Osteoblast (primary cell): ENCODE data around the gene ZNF335. TPM values are rescaled to one million over a fixed set of nuclear protein-coding genes. Genes with fewer than 3 reads are reported as not detected.

ENCODE experiments used
- DNase-seq: peaks from one replicate; pipeline ENCODE4 v3.0.0; 2011; ENCODE audit warnings: low spot score, mixed read lengths; ENCODE audit not compliant: insufficient read length; ENCODE audit errors: missing footprints
- H2AFZ ChIP-seq: 2 replicates; pipeline ENCODE4 v1.6.0; 2011; ENCODE audit warnings: mild to moderate bottlenecking, low read length
- H3K27ac ChIP-seq: 2 replicates; pipeline ENCODE4 v1.5.1; 2011; ENCODE audit warnings: mild to moderate bottlenecking, low read depth, low read length, moderate library complexity
- H3K27me3 ChIP-seq: 2 replicates; pipeline ENCODE4 v1.6.0; 2012; ENCODE audit warnings: mild to moderate bottlenecking, control low read depth, inconsistent platforms, low read length, moderate library complexity; ENCODE audit not compliant: insufficient read depth
- H3K36me3 ChIP-seq: 2 replicates; pipeline ENCODE4 v1.5.1; 2011; ENCODE audit warnings: mild to moderate bottlenecking, low read length, control low read depth, moderate library complexity; ENCODE audit not compliant: insufficient read depth
- H3K4me1 ChIP-seq: 2 replicates; pipeline ENCODE4 v1.5.1; 2011; ENCODE audit warnings: mild to moderate bottlenecking, low read length, control low read depth, moderate library complexity; ENCODE audit not compliant: insufficient read depth
- H3K4me2 ChIP-seq: 2 replicates; pipeline ENCODE4 v1.6.0; 2011; ENCODE audit warnings: mild to moderate bottlenecking, low read length; ENCODE audit not compliant: insufficient read depth
- H3K4me3 ChIP-seq: fragments of 200-600 bp; sonication (generic); 3 replicates; pipeline ENCODE4 v1.5.1; 2012; ENCODE audit warnings: mild to moderate bottlenecking, low read length, inconsistent platforms; ENCODE audit not compliant: insufficient read depth
- H3K79me2 ChIP-seq: 2 replicates; pipeline ENCODE4 v1.6.0; 2012; ENCODE audit warnings: mild to moderate bottlenecking, low read length, control low read depth, inconsistent platforms; ENCODE audit not compliant: insufficient read depth
- H3K9me3 ChIP-seq: 2 replicates; pipeline ENCODE4 v1.5.1; 2011; ENCODE audit warnings: low read depth, low read length, control low read depth
- H4K20me1 ChIP-seq: 2 replicates; pipeline ENCODE4 v1.6.0; 2012; ENCODE audit warnings: mild to moderate bottlenecking, low read length, control low read depth; ENCODE audit not compliant: insufficient read depth
- total RNA-seq: library from RNA; depleted of rRNA; stranded (reverse); fragments of >200 nt; gene quantifications from 2 replicates; pipeline ENCODE4 v1.2.3, GENCODE V29; 2012
- TF ChIP-seq, protein P1 (sequence below): IDR thresholded peaks from 2 replicates; pipeline ENCODE4 v1.5.1; 2011; ENCODE audit warnings: mild to moderate bottlenecking, low read depth, low read length, moderate library complexity; ENCODE audit errors: extremely low read depth

Gene ZNF335, protein sequence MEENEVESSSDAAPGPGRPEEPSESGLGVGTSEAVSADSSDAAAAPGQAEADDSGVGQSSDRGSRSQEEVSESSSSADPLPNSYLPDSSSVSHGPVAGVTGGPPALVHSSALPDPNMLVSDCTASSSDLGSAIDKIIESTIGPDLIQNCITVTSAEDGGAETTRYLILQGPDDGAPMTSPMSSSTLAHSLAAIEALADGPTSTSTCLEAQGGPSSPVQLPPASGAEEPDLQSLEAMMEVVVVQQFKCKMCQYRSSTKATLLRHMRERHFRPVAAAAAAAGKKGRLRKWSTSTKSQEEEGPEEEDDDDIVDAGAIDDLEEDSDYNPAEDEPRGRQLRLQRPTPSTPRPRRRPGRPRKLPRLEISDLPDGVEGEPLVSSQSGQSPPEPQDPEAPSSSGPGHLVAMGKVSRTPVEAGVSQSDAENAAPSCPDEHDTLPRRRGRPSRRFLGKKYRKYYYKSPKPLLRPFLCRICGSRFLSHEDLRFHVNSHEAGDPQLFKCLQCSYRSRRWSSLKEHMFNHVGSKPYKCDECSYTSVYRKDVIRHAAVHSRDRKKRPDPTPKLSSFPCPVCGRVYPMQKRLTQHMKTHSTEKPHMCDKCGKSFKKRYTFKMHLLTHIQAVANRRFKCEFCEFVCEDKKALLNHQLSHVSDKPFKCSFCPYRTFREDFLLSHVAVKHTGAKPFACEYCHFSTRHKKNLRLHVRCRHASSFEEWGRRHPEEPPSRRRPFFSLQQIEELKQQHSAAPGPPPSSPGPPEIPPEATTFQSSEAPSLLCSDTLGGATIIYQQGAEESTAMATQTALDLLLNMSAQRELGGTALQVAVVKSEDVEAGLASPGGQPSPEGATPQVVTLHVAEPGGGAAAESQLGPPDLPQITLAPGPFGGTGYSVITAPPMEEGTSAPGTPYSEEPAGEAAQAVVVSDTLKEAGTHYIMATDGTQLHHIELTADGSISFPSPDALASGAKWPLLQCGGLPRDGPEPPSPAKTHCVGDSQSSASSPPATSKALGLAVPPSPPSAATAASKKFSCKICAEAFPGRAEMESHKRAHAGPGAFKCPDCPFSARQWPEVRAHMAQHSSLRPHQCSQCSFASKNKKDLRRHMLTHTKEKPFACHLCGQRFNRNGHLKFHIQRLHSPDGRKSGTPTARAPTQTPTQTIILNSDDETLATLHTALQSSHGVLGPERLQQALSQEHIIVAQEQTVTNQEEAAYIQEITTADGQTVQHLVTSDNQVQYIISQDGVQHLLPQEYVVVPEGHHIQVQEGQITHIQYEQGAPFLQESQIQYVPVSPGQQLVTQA (N-terminal part only)
- total RNA-seq, result 18.3 and 20.3 TPM in 2 replicates

DNA sequence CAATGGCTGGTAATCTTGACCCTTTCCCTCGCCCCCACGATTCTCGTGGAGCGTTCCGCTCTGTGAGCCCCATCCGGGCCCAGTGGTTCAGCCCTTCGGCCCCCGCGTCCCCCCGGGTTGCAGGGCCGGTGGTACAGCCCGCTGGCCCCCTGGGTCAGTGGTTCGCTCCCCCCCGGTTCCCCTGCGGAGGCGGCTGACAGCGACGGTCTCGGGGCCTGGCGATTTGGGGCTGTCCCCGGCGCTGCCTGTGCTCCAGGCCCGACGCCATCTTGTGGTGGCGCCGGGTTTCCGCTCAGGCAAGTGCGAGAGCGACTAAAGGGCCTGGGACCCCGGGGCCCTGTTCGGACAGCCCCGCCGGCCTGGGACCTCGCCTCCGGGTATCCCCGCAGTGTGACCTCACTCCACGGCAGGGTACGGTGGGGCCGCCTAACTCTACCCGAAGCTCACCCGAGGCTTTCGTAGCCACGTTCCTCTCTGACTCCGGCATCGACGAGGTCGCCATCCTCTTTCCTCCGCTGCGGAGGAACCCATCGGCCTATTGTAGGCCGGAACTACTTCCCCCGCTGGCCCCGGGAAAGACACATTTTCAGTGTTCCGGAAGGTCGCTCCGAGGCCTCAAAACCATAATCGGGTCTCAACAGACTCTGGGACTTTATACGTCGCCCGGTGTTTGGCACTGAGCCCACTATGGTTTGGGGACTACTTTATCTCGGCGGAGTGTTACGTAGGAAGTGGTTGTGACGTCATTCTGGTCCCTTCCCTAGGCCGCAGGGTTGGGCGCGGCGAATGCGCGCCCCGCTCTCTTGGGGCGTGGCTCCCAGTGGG lies at the start of gene ZNF335:
Gene ZNF335 (minus strand): TSS at position 529 of the 825 bp plus-strand sequence. CDS start 793 bp downstream, outside the sequence.
- H3K36me3 ChIP-seq, result peaks cover 15% of the 10 kb centered on the region
- H3K9me3 ChIP-seq, result no peaks in the 10 kb centered on the region
- peak within 1 kb of the TSS; percentile 97 for H2AFZ ChIP-seq
- peaks cover 35% of the 10 kb centered on the region for H3K4me1 ChIP-seq
- peak within 1 kb of the TSS; percentile 97 for H3K4me2 ChIP-seq
- no peaks in the 10 kb centered on the region for H3K27me3 ChIP-seq
- TF ChIP-seq, protein P1, sequence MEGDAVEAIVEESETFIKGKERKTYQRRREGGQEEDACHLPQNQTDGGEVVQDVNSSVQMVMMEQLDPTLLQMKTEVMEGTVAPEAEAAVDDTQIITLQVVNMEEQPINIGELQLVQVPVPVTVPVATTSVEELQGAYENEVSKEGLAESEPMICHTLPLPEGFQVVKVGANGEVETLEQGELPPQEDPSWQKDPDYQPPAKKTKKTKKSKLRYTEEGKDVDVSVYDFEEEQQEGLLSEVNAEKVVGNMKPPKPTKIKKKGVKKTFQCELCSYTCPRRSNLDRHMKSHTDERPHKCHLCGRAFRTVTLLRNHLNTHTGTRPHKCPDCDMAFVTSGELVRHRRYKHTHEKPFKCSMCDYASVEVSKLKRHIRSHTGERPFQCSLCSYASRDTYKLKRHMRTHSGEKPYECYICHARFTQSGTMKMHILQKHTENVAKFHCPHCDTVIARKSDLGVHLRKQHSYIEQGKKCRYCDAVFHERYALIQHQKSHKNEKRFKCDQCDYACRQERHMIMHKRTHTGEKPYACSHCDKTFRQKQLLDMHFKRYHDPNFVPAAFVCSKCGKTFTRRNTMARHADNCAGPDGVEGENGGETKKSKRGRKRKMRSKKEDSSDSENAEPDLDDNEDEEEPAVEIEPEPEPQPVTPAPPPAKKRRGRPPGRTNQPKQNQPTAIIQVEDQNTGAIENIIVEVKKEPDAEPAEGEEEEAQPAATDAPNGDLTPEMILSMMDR, result no peak
- DNase-seq, result peak; percentile 98
- peak within 1 kb of the TSS; percentile 91 for H3K4me3 ChIP-seq
- peaks cover 36% of the 10 kb centered on the region for H3K79me2 ChIP-seq
- H3K27ac ChIP-seq, result peak within 1 kb of the TSS; percentile 100
- H4K20me1 ChIP-seq, result peaks cover 30% of the 10 kb centered on the region

GRCh38 chr20:46020555-46020954 lies 48.6 kb upstream of the ZNF335 start:
- no peak for DNase-seq
- H3K79me2 ChIP-seq, result no peaks in the 10 kb centered on the region
- H3K27me3 ChIP-seq, result peaks cover 26% of the 10 kb centered on the region

DNA sequence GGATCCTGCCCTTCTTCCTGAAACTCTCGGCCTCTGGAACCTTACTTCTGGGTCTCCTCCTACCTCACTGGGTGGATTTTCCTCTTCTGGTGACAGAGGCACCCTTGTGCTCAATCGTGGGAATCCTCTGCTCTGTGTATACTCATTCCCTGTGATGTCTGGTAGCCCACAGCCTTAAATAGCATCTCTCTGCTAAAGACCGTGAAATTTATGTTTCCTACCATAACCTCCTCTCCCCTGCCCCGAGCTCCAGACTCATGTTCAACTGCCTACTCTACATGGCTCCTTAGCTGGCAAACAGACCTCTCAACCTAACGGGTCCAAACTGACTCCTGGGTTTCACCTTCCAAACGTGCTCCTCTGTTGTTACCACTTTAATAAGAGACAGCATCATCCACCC lies 46.6 kb upstream of the ZNF335 start:
- Histone ChIP-seq H3K27me3 (peaks cover 21% of the 10 kb centered on the region), H3K4me2 (no peak overlapping the region)
- TF ChIP-seq, protein P1, result no peak

More at GRCh38 chr20:46020555-46020954, 48.6 kb upstream of the ZNF335 start:
- no peaks in the 10 kb centered on the region for H3K36me3 ChIP-seq
- no peak overlapping the region for H3K27ac ChIP-seq
- no peak overlapping the region for H2AFZ ChIP-seq
- no peaks in the 10 kb centered on the region for H4K20me1 ChIP-seq
- TF ChIP-seq, protein P1, result no peak
- no peaks in the 10 kb centered on the region for H3K9me3 ChIP-seq
- peaks cover 6% of the 10 kb centered on the region for H3K4me1 ChIP-seq
- H3K4me2 ChIP-seq, result no peak overlapping the region
- no peak overlapping the region for H3K4me3 ChIP-seq

More for the DNA sequence above, 46.6 kb upstream of the ZNF335 start:
- Histone ChIP-seq H3K9me3 (no peaks in the 10 kb centered on the region), H3K4me3 (no peak overlapping the region), H3K36me3 (no peaks in the 10 kb centered on the region), H3K4me1 (peaks cover 6% of the 10 kb centered on the region), H2AFZ (no peak overlapping the region), H3K79me2 (no peaks in the 10 kb centered on the region), H4K20me1 (no peaks in the 10 kb centered on the region), H3K27ac (no peak overlapping the region)
- DNase-seq, result peak; percentile 62
